OCI-LY3 (cell line): ENCODE results near the gene KLHDC8B.

Experiments
- H2AFZ ChIP-seq: fragments of 200-600, 300-600 bp; shearing (Covaris generic); 2 replicates; pipeline ENCODE4 v1.6.0; 2014; ENCODE audit warnings: antibody characterized with exemption, low read depth, low read length
- H3K27ac ChIP-seq: fragments of 200-600, 300-600 bp; sonication (generic); 2 replicates; pipeline ENCODE4 v1.5.1; 2014; ENCODE audit warnings: mild to moderate bottlenecking, low read length, moderate library complexity, mixed read lengths
- H3K27me3 ChIP-seq: fragments of 200-600, 300-600 bp; sonication (generic); 2 replicates; pipeline ENCODE4 v1.6.1; 2014; ENCODE audit warnings: low read depth, low read length, mixed read lengths
- H3K36me3 ChIP-seq: fragments of 200-600, 300-600 bp; sonication (generic); replicated peaks from 2 replicates; pipeline ENCODE3; 2014; ENCODE audit warnings: low read depth, low read length, mixed read lengths
- H3K4me1 ChIP-seq: fragments of 300-600, 200-600 bp; sonication (generic); 2 replicates; pipeline ENCODE4 v1.6.1; 2014; ENCODE audit warnings: low read length, mixed read lengths
- H3K4me2 ChIP-seq: fragments of 200-600, 300-600 bp; sonication (generic); 2 replicates; pipeline ENCODE4 v1.6.1; 2014; ENCODE audit warnings: low read length, mixed read lengths
- H3K4me3 ChIP-seq: fragments of 300-600, 200-600 bp; sonication (generic); 2 replicates; pipeline ENCODE4 v1.5.1; 2014; ENCODE audit warnings: antibody characterized with exemption, mild to moderate bottlenecking, low read length, moderate library complexity
- H3K79me2 ChIP-seq: fragments of 300-600, 200-600 bp; shearing (Covaris generic); 2 replicates; pipeline ENCODE4 v1.6.1; 2014; ENCODE audit warnings: mild to moderate bottlenecking, low read length, mixed read lengths
- H3K9ac ChIP-seq: fragments of 300-600, 200-600 bp; shearing (Covaris generic); 2 replicates; pipeline ENCODE4 v1.6.0; 2014; ENCODE audit warnings: mild to moderate bottlenecking, low read length, moderate library complexity
- H3K9me3 ChIP-seq: fragments of 200-600, 300-600 bp; shearing (Covaris generic); 2 replicates; pipeline ENCODE4 v1.6.1; 2014; ENCODE audit warnings: low read length, mixed read lengths; ENCODE audit not compliant: insufficient read depth
- H4K20me1 ChIP-seq: fragments of 200-600, 300-600 bp; sonication (generic); 2 replicates; pipeline ENCODE4 v1.6.1; 2016; ENCODE audit warnings: low read length, mixed read lengths; ENCODE audit not compliant: insufficient read depth
- CTCF ChIP-seq: fragments of 200-600, 300-600 bp; sonication (generic); IDR thresholded peaks from 2 replicates; pipeline ENCODE4 v1.5.1; 2014; ENCODE audit warnings: antibody characterized with exemption, low read length, low read depth
- EZH2phosphoT487 ChIP-seq: fragments of 200-600 bp; shearing (Covaris generic); IDR thresholded peaks from 2 replicates; pipeline ENCODE4 v1.6.1; 2018; ENCODE audit warnings: antibody characterized with exemption, mixed run types, low read depth

The KLHDC8B gene

GRCh38 chr3:49158792-49159191 lies 12.6 kb upstream of the KLHDC8B start:
- no peak overlapping the region for H3K9ac ChIP-seq
- no peak overlapping the region for H3K27ac ChIP-seq

DNA sequence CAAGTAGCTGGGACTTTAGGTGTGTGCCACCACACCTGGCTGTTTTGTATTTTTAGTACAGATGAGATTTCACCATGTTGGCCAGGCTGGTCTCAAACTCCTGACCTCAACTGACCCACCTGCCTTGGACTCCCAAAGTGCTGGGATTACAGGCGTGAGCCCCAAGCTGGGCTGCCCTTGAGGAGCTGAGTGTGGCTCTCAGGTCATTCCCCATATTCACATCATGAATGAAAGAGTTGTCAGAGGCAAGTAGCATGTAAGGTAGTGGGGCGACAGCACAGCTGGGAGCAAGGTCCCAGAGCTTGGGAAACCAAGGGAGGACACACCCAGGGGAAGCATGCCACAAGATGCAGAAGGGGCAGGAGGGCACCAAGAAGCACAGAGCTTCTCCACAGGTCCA lies 10.2 kb upstream of the KLHDC8B start:
- Histone ChIP-seq H2AFZ (no peak overlapping the region), H3K4me3 (no peak overlapping the region), H3K27me3 (no peaks in the 10 kb centered on the region), H3K4me1 (peaks cover 17% of the 10 kb centered on the region), H3K4me2 (no peak overlapping the region), H3K36me3 (peaks cover 41% of the 10 kb centered on the region), H3K79me2 (peaks cover 35% of the 10 kb centered on the region), H3K27ac (no peak overlapping the region), H4K20me1 (peaks cover 13% of the 10 kb centered on the region), H3K9me3 (no peaks in the 10 kb centered on the region), H3K9ac (no peak overlapping the region)
- TF ChIP-seq CTCF, result no peak
- no peak for TF ChIP-seq EZH2phosphoT487

More at GRCh38 chr3:49158792-49159191, 12.6 kb upstream of the KLHDC8B start:
- Histone ChIP-seq H3K9me3 (no peaks in the 10 kb centered on the region), H4K20me1 (no peaks in the 10 kb centered on the region), H3K27me3 (no peaks in the 10 kb centered on the region), H3K36me3 (peaks cover 24% of the 10 kb centered on the region), H3K4me2 (no peak overlapping the region), H3K4me1 (peaks cover 7% of the 10 kb centered on the region; the same call in 1 of the 2 replicates), H3K4me3 (no peak overlapping the region), H2AFZ (no peak overlapping the region), H3K79me2 (peaks cover 12% of the 10 kb centered on the region; the same call in 1 of the 2 replicates)
- TF ChIP-seq CTCF (no peak), EZH2phosphoT487 (no peak)

DNA sequence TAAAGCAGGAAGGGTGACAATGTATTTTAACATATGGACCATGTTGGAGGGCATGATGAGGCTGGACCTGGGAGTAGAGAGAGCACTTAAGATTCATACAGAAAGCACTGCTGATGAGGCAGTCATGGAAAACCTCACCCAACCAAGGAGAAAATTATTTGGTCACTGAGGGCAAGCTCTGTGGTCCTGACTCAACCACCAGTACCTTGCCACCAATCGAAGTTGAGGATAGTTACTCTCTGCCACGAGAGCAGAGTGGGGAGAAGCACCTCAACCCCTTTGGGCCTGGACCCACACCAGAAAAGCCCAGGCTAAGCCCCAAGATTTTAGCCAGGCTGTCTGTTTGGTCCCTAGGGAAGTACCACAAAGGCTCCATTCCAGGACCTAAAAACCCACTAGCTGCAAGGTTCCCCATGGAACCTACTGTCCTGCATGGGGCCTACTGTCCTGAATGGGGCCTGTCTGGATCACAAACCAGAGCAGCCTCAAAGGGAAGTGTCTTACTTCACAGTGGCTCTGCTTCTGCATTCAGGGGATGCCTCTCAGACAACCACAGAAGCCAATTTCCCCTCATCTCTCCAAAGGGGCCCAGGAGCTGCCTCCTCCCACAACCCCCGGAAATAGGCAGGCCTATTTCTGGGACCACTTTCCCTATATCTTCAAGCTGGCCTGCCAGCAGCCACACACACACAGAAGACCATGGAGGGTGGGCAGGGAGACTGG lies 9.4 kb upstream of the KLHDC8B start:
- Histone ChIP-seq H3K9me3 (no peaks in the 10 kb centered on the region), H3K36me3 (peaks cover 41% of the 10 kb centered on the region), H4K20me1 (peaks cover 13% of the 10 kb centered on the region), H3K27me3 (no peaks in the 10 kb centered on the region), H3K4me2 (no peak overlapping the region), H3K4me3 (no peak overlapping the region), H3K27ac (no peak overlapping the region), H3K4me1 (peaks cover 25% of the 10 kb centered on the region), H3K79me2 (peaks cover 40% of the 10 kb centered on the region), H2AFZ (no peak overlapping the region), H3K9ac (no peak overlapping the region)
- TF ChIP-seq EZH2phosphoT487 (no peak), CTCF (no peak)

DNA sequence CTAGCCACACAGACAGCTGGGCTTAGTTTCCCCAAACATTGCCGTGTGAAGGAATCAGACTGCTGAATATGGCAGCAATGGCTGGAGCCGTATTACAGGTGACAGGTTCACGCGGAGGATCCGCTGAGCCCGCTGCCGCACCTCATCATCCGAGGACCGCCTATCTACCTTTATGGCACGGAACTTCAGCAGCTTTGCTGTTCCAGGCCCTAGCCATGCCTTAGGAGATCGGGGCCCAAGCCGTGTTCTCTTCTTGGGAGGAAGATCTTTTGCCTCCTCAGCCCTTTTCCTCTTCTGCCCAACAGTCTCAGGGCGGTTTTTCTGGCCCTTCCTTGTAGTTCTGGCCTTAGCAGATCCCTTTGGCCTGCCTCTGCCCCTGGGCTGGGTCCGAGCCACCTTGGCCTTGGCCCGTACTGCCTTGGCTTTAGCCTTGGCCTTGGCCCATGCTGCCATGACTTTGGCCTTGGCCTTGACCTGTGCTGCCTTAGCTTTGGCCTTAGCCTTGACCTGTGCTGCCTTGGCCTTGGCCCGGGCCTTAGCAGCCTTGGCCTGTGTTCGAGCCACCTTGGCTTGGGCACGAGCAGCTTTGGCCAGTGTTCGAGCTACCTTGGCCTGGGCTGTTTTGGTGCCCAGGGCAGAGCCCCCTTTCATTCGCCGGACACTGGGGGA lies 8.5 kb upstream of the KLHDC8B start:
- no peak overlapping the region for H3K4me2 ChIP-seq
- no peaks in the 10 kb centered on the region for H3K27me3 ChIP-seq
- peaks cover 25% of the 10 kb centered on the region for H3K4me1 ChIP-seq
- H3K27ac ChIP-seq, result no peak overlapping the region
- H4K20me1 ChIP-seq, result peaks cover 13% of the 10 kb centered on the region
- H3K9ac ChIP-seq, result no peak overlapping the region
- H3K4me3 ChIP-seq, result no peak overlapping the region
- H3K9me3 ChIP-seq, result no peaks in the 10 kb centered on the region
- TF ChIP-seq EZH2phosphoT487 (no peak), CTCF (no peak)
- H3K36me3 ChIP-seq, result peaks cover 41% of the 10 kb centered on the region
- H2AFZ ChIP-seq, result no peak overlapping the region
- H3K79me2 ChIP-seq, result peaks cover 40% of the 10 kb centered on the region
